Keratinocyte (primary cell): ENCODE results near the gene ZC3H12D.

Experiments
- CTCF ChIP-seq, 3 experiments: IDR thresholded peaks in 1 of 3; conservative IDR thresholded peaks in 1 of 3; optimal IDR thresholded peaks in 1 of 3; 2 replicates in 2 of 3; 3 replicates in 1 of 3; pipeline versions ENCODE3 to v1.5.1; 2011; ENCODE audit warnings: low read length in 3 of 3, mild to moderate bottlenecking in 3 of 3, moderate library complexity in 2 of 3, control low read depth in 1 of 3, inconsistent platforms in 1 of 3; ENCODE audit not compliant: insufficient read depth in 2 of 3; ENCODE audit errors: extremely low read depth in 1 of 3
- EZH2 ChIP-seq: IDR thresholded peaks from one replicate; pipeline ENCODE4 v1.6.1; 2012; ENCODE audit warnings: inconsistent platforms, mild to moderate bottlenecking, low read length, moderate library complexity

GRCh38 chr6:149471801-149472200 is 13.0 kb downstream of the ZC3H12D start:
- TF ChIP-seq EZH2 = no peak
- no peak for TF ChIP-seq CTCF (optimal IDR thresholded peaks at IDR 0.05 in 1 of 3, IDR thresholded peaks at IDR 0.05 in 1 of 3, conservative IDR thresholded peaks at IDR 0.05 in 1 of 3; ENCODE audit: extremely low read depth in 1 of 3, insufficient read depth in 2 of 3, low read length in 3 of 3)
